OCI-LY1 (cell line): Measurements from ENCODE around the gene NHSL2.

Experiments
- H2AFZ ChIP-seq: fragments of 200-600 bp; sonication (generic), shearing (Covaris generic); 2 replicates; pipeline ENCODE4 v1.6.0; 2014; ENCODE audit warnings: antibody characterized with exemption, mild to moderate bottlenecking, low read length
- H3F3A ChIP-seq: fragments of 200-600 bp; sonication (generic), shearing (Covaris generic); 2 replicates; pipeline ENCODE4 v1.6.0; 2014; ENCODE audit warnings: mild to moderate bottlenecking, antibody characterized with exemption, low read length, moderate library complexity; ENCODE audit not compliant: insufficient read depth
- H3K27ac ChIP-seq: fragments of 200-600 bp; sonication (generic); 2 replicates; pipeline ENCODE4 v1.5.1; 2014; ENCODE audit warnings: low read length, mixed run types, mild to moderate bottlenecking, low read depth; ENCODE audit not compliant: poor library complexity, severe bottlenecking
- H3K27me3 ChIP-seq: fragments of 200-600 bp; sonication (generic); 2 replicates; pipeline ENCODE4 v1.6.0; 2014; ENCODE audit warnings: antibody characterized with exemption, mild to moderate bottlenecking, low read length, moderate library complexity; ENCODE audit not compliant: insufficient read depth
- H3K36me3 ChIP-seq: fragments of 200-600 bp; sonication (generic); 2 replicates; pipeline ENCODE4 v1.6.1; 2014; ENCODE audit warnings: mild to moderate bottlenecking, antibody characterized with exemption, low read length, moderate library complexity, mixed read lengths; ENCODE audit not compliant: insufficient read depth
- H3K4me1 ChIP-seq: fragments of 200-600 bp; sonication (generic); 2 replicates; pipeline ENCODE4 v1.5.1; 2014; ENCODE audit warnings: mild to moderate bottlenecking, low read length, moderate library complexity; ENCODE audit not compliant: insufficient read depth, severe bottlenecking
- H3K4me2 ChIP-seq: fragments of 200-600 bp; sonication (generic), shearing (Covaris generic); 2 replicates; pipeline ENCODE4 v1.6.1; 2014; ENCODE audit warnings: low read length
- H3K4me3 ChIP-seq: fragments of 200-600 bp; sonication (generic); 2 replicates; pipeline ENCODE4 v1.5.1; 2014; ENCODE audit warnings: low read length, low read depth, mild to moderate bottlenecking, mixed read lengths; ENCODE audit not compliant: poor library complexity, severe bottlenecking
- H3K79me2 ChIP-seq: fragments of 200-600 bp; shearing (Covaris generic); 2 replicates; pipeline ENCODE4 v1.6.1; 2016; ENCODE audit warnings: mixed run types, low read length, mixed read lengths; ENCODE audit not compliant: insufficient read depth
- H3K9ac ChIP-seq: fragments of 200-600 bp; sonication (generic), shearing (Covaris generic); 2 replicates; pipeline ENCODE4 v1.6.1; 2014; ENCODE audit warnings: mild to moderate bottlenecking, low read length, mixed read lengths
- H3K9me2 ChIP-seq: fragments of 200-600 bp; sonication (generic), shearing (Covaris generic); 2 replicates; pipeline ENCODE4 v1.6.1; 2014; ENCODE audit warnings: low read depth, mild to moderate bottlenecking, low read length, mixed read lengths
- H3K9me3 ChIP-seq: fragments of 200-600 bp; shearing (Covaris generic); 2 replicates; pipeline ENCODE4 v1.6.1; 2014; ENCODE audit warnings: low read length, mixed read lengths
- H4K20me1 ChIP-seq: fragments of 200-600 bp; sonication (generic), shearing (Covaris generic); 2 replicates; pipeline ENCODE4 v1.6.0; 2016; ENCODE audit warnings: mild to moderate bottlenecking, low read length; ENCODE audit not compliant: insufficient read depth
- EZH2 ChIP-seq: fragments of 200-600 bp; sonication (generic), shearing (Covaris generic); IDR thresholded peaks from 2 replicates; pipeline ENCODE4 v1.8.0; 2017; ENCODE audit warnings: borderline replicate concordance, mixed run types, mild to moderate bottlenecking, antibody characterized with exemption, low read length, moderate library complexity, mixed read lengths
- TF ChIP-seq, protein P1 (sequence below): fragments of 200-600 bp; sonication (generic), shearing (Covaris generic); IDR thresholded peaks from 2 replicates; pipeline ENCODE4 v1.5.1; 2017; ENCODE audit warnings: mild to moderate bottlenecking, antibody characterized with exemption, low read length, moderate library complexity, mixed read lengths

NHSL2 gene

GRCh38 chrX:71908387-71908786 lies 2.3 kb upstream of the NHSL2 start:
- TF ChIP-seq, protein P1, sequence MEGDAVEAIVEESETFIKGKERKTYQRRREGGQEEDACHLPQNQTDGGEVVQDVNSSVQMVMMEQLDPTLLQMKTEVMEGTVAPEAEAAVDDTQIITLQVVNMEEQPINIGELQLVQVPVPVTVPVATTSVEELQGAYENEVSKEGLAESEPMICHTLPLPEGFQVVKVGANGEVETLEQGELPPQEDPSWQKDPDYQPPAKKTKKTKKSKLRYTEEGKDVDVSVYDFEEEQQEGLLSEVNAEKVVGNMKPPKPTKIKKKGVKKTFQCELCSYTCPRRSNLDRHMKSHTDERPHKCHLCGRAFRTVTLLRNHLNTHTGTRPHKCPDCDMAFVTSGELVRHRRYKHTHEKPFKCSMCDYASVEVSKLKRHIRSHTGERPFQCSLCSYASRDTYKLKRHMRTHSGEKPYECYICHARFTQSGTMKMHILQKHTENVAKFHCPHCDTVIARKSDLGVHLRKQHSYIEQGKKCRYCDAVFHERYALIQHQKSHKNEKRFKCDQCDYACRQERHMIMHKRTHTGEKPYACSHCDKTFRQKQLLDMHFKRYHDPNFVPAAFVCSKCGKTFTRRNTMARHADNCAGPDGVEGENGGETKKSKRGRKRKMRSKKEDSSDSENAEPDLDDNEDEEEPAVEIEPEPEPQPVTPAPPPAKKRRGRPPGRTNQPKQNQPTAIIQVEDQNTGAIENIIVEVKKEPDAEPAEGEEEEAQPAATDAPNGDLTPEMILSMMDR, result no peak
- no peak for TF ChIP-seq EZH2
- Histone ChIP-seq H3K79me2 (no peaks in the 10 kb centered on the region), H3K4me3 (no peak overlapping the region), H3K9ac (no peak overlapping the region), H3K9me2 (no peaks in the 10 kb centered on the region), H2AFZ (no peak overlapping the region), H3K27me3 (no peaks in the 10 kb centered on the region), H3K4me2 (no peak overlapping the region), H4K20me1 (no peaks in the 10 kb centered on the region), H3K27ac (no peak overlapping the region), H3K4me1 (no peaks in the 10 kb centered on the region), H3F3A (no peaks in the 10 kb centered on the region), H3K9me3 (no peaks in the 10 kb centered on the region), H3K36me3 (no peaks in the 10 kb centered on the region)

DNA sequence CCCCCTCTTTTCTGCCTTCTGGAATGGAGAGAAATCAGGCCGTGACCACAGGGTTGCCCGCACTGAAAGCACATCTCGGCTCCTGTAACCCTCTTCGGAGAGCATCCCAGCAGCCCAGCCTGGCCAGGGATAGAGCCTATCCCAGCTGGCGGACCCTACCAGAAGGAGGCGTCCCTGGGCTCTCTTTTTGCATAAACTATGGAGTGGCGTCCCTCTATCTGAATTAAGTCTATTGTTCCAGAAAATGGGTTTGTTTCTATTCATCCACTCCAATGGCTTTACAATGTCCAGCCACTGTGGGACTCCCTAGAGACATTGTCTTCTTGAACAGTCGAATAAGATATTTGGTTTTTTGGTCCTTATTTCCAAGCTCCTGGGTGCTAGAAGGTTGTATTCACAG lies 689 bp upstream of the NHSL2 start:
- Histone ChIP-seq H3K27me3 (no peaks in the 10 kb centered on the region), H3F3A (no peaks in the 10 kb centered on the region), H2AFZ (no peak overlapping the region), H3K9ac (no peak overlapping the region), H3K36me3 (no peaks in the 10 kb centered on the region), H3K4me1 (no peaks in the 10 kb centered on the region), H3K4me3 (no peak overlapping the region), H3K9me3 (no peaks in the 10 kb centered on the region), H3K79me2 (no peaks in the 10 kb centered on the region), H3K9me2 (no peaks in the 10 kb centered on the region), H3K4me2 (no peak overlapping the region), H4K20me1 (no peaks in the 10 kb centered on the region), H3K27ac (no peak overlapping the region)
- no peak for TF ChIP-seq EZH2
- TF ChIP-seq, protein P1, result no peak

GRCh38 chrX:71910986-71911730 lies 513 bp downstream of the NHSL2 start:
- Histone ChIP-seq H3K9ac (no peak overlapping the region), H3F3A (no peaks in the 10 kb centered on the region), H3K9me3 (no peaks in the 10 kb centered on the region), H3K4me3 (no peak overlapping the region), H3K4me2 (no peak overlapping the region), H4K20me1 (no peaks in the 10 kb centered on the region), H3K27ac (no peak overlapping the region), H3K36me3 (no peaks in the 10 kb centered on the region), H3K27me3 (no peaks in the 10 kb centered on the region), H3K4me1 (no peaks in the 10 kb centered on the region), H2AFZ (no peak overlapping the region), H3K79me2 (no peaks in the 10 kb centered on the region), H3K9me2 (no peaks in the 10 kb centered on the region)
- no peak for TF ChIP-seq EZH2
- TF ChIP-seq, protein P1, result no peak
